ENCODE data around the gene OAF.

- TF ChIP-seq CTCF (IDR thresholded peaks at IDR 0.05) (no peak), POLR2A (IDR thresholded peaks at IDR 0.05) (no peak), POLR2AphosphoS5 (IDR thresholded peaks at IDR 0.05; ENCODE audit: insufficient read depth in 1 of 2, low read depth in 1 of 2) (no peak)
These were observed 12.9 kb upstream of the OAF start for GRCh38 chr11:120197977-120198376.
